ENCODE measurements around the gene TEDDM1.

GRCh38 chr1:182442333-182442732 is 41.9 kb upstream of the TEDDM1 start:
- TF ChIP-seq YY1 (IDR thresholded peaks at IDR 0.05; ENCODE audit: insufficient read depth, insufficient read length) = no peak
- TF ChIP-seq ZNF274 (IDR thresholded peaks at IDR 0.05; ENCODE audit: low read depth, low read length) = no peak
- TF ChIP-seq SUZ12 (IDR thresholded peaks at IDR 0.05; ENCODE audit: extremely low read depth, insufficient read depth, insufficient read length) = no peak
